GM21367 (cell line): ENCODE measurements around the gene DTX3.
"Not testable (repeated sequence)": the region's sequence is repeated elsewhere in the genome, so short reads cannot be mapped to it uniquely, and the experiment has no call there.

Source experiments
- ATAC-seq: cut with Tn5 transposase; IDR thresholded peaks from one replicate; pipeline ENCODE4 v1.9.1; 2021; ENCODE audit not compliant: unreplicated experiment

DTX3 gene

GRCh38 chr12:57604454-57604991, at the start of gene DTX3:
Gene DTX3 (plus strand): TSS chr12:57604824. CDS start chr12:57606518, 1,694 bp downstream.
- no peak for ATAC-seq

- no peak for ATAC-seq
Measured at GRCh38 chr12:57554897-57555296, 49.7 kb upstream of the DTX3 start.

- no peak for ATAC-seq
Measured at GRCh38 chr12:57558864-57559263, 45.8 kb upstream of the DTX3 start.

- ATAC-seq = no peak
Measured at GRCh38 chr12:57560516-57560915, 44.1 kb upstream of the DTX3 start.

- not testable (repeated sequence) for ATAC-seq
Measured at GRCh38 chr12:57561117-57561516, 43.5 kb upstream of the DTX3 start.

GRCh38 chr12:57563358-57563757, 41.3 kb upstream of the DTX3 start:
- no peak for ATAC-seq

GRCh38 chr12:57564178-57564740, 40.4 kb upstream of the DTX3 start:
- ATAC-seq = no peak

GRCh38 chr12:57568838-57569237, 35.8 kb upstream of the DTX3 start:
- ATAC-seq = no peak

- ATAC-seq = no peak
Measured at GRCh38 chr12:57569858-57570257, 34.8 kb upstream of the DTX3 start.

- ATAC-seq = not testable (repeated sequence)
Measured at GRCh38 chr12:57570438-57570837, 34.2 kb upstream of the DTX3 start.

- ATAC-seq = no peak
Measured at GRCh38 chr12:57571926-57572762, 32.5 kb upstream of the DTX3 start.

- ATAC-seq = no peak
Measured at GRCh38 chr12:57574795-57575194, 29.8 kb upstream of the DTX3 start.

- ATAC-seq = no peak
Measured at GRCh38 chr12:57575771-57576612, 28.6 kb upstream of the DTX3 start.

- no peak for ATAC-seq
Measured at GRCh38 chr12:57576613-57577160, 27.9 kb upstream of the DTX3 start.

GRCh38 chr12:57577981-57578758, 26.5 kb upstream of the DTX3 start:
- ATAC-seq = no peak

- no peak for ATAC-seq
Measured at GRCh38 chr12:57579011-57579410, 25.6 kb upstream of the DTX3 start.

GRCh38 chr12:57579677-57580465, 24.8 kb upstream of the DTX3 start:
- no peak for ATAC-seq

GRCh38 chr12:57580466-57580795, 24.2 kb upstream of the DTX3 start:
- ATAC-seq = no peak

GRCh38 chr12:57581802-57582201, 22.8 kb upstream of the DTX3 start:
- ATAC-seq = no peak

GRCh38 chr12:57582440-57582839, 22.2 kb upstream of the DTX3 start:
- ATAC-seq = no peak
